ENCODE measurements around the gene CEP131. TPM values are rescaled to one million over a fixed set of nuclear protein-coding genes. Genes with fewer than 3 reads are reported as not detected.

Gene CEP131
- total and polyA plus RNA-seq, 2 of the 4 experiments (the other 2 are of a cell fraction): 4.8 to 9.6 TPM

DNA sequence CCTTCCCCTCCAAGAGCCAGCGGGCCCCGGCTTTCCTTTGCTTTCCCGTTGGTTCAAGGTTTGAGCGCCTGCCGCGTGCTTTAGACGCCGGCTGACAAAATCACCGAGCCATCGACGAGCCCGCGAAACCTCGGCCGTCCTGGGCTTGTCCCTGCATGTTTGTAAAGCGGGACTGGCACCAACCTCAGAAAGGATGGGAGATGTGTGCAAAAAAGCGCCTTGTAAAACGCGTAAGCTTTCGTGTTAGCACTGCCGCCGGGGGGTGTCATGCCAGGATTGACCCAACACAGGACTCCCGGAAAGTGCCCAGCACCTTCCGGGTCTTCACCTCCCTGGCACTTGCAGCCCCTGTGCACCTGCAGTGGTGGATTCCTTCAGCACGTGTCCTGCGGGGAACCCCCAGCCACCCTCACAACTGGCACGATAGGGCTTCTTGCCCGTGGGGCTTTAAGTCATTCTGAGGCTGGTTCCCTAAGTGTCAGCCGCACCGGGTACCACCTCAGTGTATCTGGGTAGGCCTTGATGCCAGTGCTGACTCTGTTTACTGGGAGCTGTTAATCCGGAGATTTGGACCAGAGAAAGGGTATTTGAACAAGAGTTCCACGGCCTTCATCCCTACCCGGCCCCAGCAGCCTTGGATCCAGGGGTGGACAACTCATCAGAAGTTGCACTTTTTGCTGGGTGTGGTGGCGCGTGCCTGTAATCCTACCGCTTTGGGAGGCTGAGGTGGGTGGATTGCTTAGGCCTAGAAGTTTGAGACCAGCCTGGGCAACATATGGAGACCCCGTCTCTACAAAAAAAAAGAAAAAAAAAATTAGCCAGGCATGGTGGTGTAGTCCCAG, 17.2 kb upstream of the CEP131 start:
- Histone ChIP-seq H4K91ac (ENCODE audit: insufficient read depth, low read depth, low read length) (peak overlapping the region; percentile 72), H2AFZ (replicated peaks; ENCODE audit: low read length, poor library complexity) (peak overlapping the region; percentile 98), H3K9ac (ENCODE audit: low read depth, low read length) (peak overlapping the region; percentile 93), H3K14ac (replicated peaks; ENCODE audit: low read depth, low read length) (peak overlapping the region; percentile 90), H3K4me3 (ENCODE audit: insufficient read depth, low read depth, low read length) (peak overlapping the region; percentile 71), H3K18ac (ENCODE audit: low read depth, low read length) (peak overlapping the region; percentile 34), H3K27ac (ENCODE audit: insufficient read depth, low read length) (peak overlapping the region; percentile 90), H2BK15ac (ENCODE audit: low read depth, low read length) (no peak overlapping the region; the same call in 2 of the 3 replicates), H3K9me1 (ENCODE audit: insufficient read depth, low read length) (peaks cover 11% of the 10 kb centered on the region; the same call in 1 of the 2 replicates), H3K4ac (ENCODE audit: low read depth, low read length) (peak overlapping the region; percentile 96), H3K4me2 (ENCODE audit: low read depth, low read length) (peak overlapping the region; percentile 97), H3K23ac (ENCODE audit: low read depth, low read length) (peak overlapping the region; percentile 92), H3K27me3 (ENCODE audit: control insufficient read depth, insufficient read depth, low read length) (no peaks in the 10 kb centered on the region), H2BK120ac (ENCODE audit: low read depth, low read length) (peak overlapping the region; percentile 75), H2AK9ac (replicated peaks; ENCODE audit: low read depth, low read length, poor library complexity) (peak overlapping the region; percentile 99), H2AK5ac (ENCODE audit: low read depth, low read length) (peak overlapping the region; percentile 91), H3K36me3 (ENCODE audit: control insufficient read depth, insufficient read depth, low read length) (peaks cover 1% of the 10 kb centered on the region; the same call in 1 of the 2 replicates), H2BK5ac (ENCODE audit: low read depth, low read length, poor library complexity, severe bottlenecking) (peak overlapping the region; percentile 67), H4K8ac (ENCODE audit: low read depth in 2 of 2, low read length in 2 of 2) (peak overlapping the region; percentile 50 to 94; a peak in 3 of 4 replicates), H2BK20ac (ENCODE audit: low read depth, low read length) (no peak overlapping the region), H3K4me1 (ENCODE audit: control insufficient read depth, insufficient read depth, low read length) (peaks cover 16% of the 10 kb centered on the region), H3K79me1 (ENCODE audit: low read depth in 1 of 2, low read length in 2 of 2) (peaks cover 29 to 82% of the 10 kb centered on the region in 2 experiments), H3K56ac (ENCODE audit: extremely low read depth, insufficient read depth, low read length) (peak overlapping the region; percentile 79), H4K20me1 (ENCODE audit: insufficient read depth, low read length) (peaks cover 41% of the 10 kb centered on the region), H3K9me3 (ENCODE audit: control insufficient read depth, insufficient read depth, low read length) (no peaks in the 10 kb centered on the region), H4K5ac (ENCODE audit: low read depth, low read length) (peak overlapping the region; percentile 74)
- dilution Hi-C loops (cut with HindIII; ENCODE audit: low sequenced_read_pairs, unreplicated experiment): no loop called here
- intact Hi-C loops (cut with micrococcal nuclease): no loop called here
- peak; percentile 6 for DNase-seq
- ATAC-seq (ENCODE audit: low read depth): no peak
- TSS peak; percentile 40 for BruUV-seq (replicated peaks)
- in situ Hi-C loops (cut with MboI; ENCODE audit: low sequenced_read_pairs): no loop called here
- TF ChIP-seq CEBPB (IDR thresholded peaks at IDR 0.05; ENCODE audit: low read depth, low read length) (no peak), RCOR1 (IDR thresholded peaks at IDR 0.05; ENCODE audit: insufficient replicate concordance, low read length) (no peak), FOS (IDR thresholded peaks at IDR 0.05; ENCODE audit: low read depth, low read length) (no peak), MAZ (IDR thresholded peaks at IDR 0.05; ENCODE audit: borderline replicate concordance, low read depth, low read length) (no peak), NFE2L2 (IDR thresholded peaks at IDR 0.05; ENCODE audit: low read depth, low read length) (no peak), RAD21 (IDR thresholded peaks at IDR 0.05; ENCODE audit: low read length) (no peak), CHD1 (IDR thresholded peaks at IDR 0.05; ENCODE audit: low read depth, low read length) (no peak), BHLHE40 (IDR thresholded peaks at IDR 0.05; ENCODE audit: low read depth, low read length) (no peak), RFX5 (IDR thresholded peaks at IDR 0.05; ENCODE audit: low read depth, low read length) (no peak), MXI1 (IDR thresholded peaks at IDR 0.05; ENCODE audit: borderline replicate concordance, low read depth, low read length) (no peak; the same call in 1 of the 2 replicates), POLR2A (IDR thresholded peaks at IDR 0.05; ENCODE audit: low read depth, low read length) (no peak)
- TF ChIP-seq, protein P1, sequence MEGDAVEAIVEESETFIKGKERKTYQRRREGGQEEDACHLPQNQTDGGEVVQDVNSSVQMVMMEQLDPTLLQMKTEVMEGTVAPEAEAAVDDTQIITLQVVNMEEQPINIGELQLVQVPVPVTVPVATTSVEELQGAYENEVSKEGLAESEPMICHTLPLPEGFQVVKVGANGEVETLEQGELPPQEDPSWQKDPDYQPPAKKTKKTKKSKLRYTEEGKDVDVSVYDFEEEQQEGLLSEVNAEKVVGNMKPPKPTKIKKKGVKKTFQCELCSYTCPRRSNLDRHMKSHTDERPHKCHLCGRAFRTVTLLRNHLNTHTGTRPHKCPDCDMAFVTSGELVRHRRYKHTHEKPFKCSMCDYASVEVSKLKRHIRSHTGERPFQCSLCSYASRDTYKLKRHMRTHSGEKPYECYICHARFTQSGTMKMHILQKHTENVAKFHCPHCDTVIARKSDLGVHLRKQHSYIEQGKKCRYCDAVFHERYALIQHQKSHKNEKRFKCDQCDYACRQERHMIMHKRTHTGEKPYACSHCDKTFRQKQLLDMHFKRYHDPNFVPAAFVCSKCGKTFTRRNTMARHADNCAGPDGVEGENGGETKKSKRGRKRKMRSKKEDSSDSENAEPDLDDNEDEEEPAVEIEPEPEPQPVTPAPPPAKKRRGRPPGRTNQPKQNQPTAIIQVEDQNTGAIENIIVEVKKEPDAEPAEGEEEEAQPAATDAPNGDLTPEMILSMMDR (conservative IDR thresholded peaks at IDR 0.05; ENCODE audit: low read depth, low read length): no peak
- POLR2A ChIA-PET (ENCODE audit: unreplicated experiment): no interaction called here
- 21% methylated on average over 7 of the region's 37 CpGs; no CpG with 5 or more reads in 1 of the 2 experiments for WGBS, 2 experiments (ENCODE audit: extremely low coverage in 2 of 2, insufficient read length in 1 of 2)
- CTCF ChIA-PET: interaction anchor here (1.0 to 1.1 kb wide), 2 partner anchors 15 to 245 kb away, joined by 3 read pairs; no protein-coding TSS in a partner anchor

Measured in IMR-90 (cell line).